ENCODE measurements around the gene FGD3. TPM values are rescaled to one million over a fixed set of nuclear protein-coding genes. Genes with fewer than 3 reads are reported as not detected.

FGD3 gene
- polyA plus RNA-seq, 2 donors, result 2.1 to 2.3 TPM

- Histone ChIP-seq H3K9me3 (ENCODE audit: control insufficient read depth in 2 of 2, insufficient read depth in 1 of 2, low read depth in 1 of 2, low read length in 1 of 2) (peaks cover 0 to 2% of the 10 kb centered on the region in 2 donors), H3K27ac (ENCODE audit: low read depth in 2 of 2, low read length in 1 of 2) (no peak overlapping the region), H3K36me3 (ENCODE audit: control insufficient read depth in 2 of 2, insufficient read depth in 2 of 2, low read length in 1 of 2) (peaks cover 0 to 4% of the 10 kb centered on the region in 2 donors), H3K4me3 (ENCODE audit: low read depth in 1 of 2, low read length in 2 of 2) (no peak overlapping the region), H3K4me1 (ENCODE audit: control insufficient read depth in 2 of 2, insufficient read depth in 2 of 2, low read length in 1 of 2) (peaks cover 0 to 2% of the 10 kb centered on the region in 2 donors), H3K27me3 (ENCODE audit: control insufficient read depth in 1 of 2, insufficient read depth in 2 of 2, low read length in 2 of 2) (no peaks in the 10 kb centered on the region)
- 90 to 94% methylated on average over 8 of the region's 8 CpGs for WGBS, 2 donors
These were observed 55.4 kb downstream of the FGD3 start for GRCh38 chr9:93002700-93003099.

- no peak overlapping the region for H3K27ac ChIP-seq (ENCODE audit: low read depth in 2 of 2, low read length in 1 of 2)
- 34 to 40% methylated on average over 28 of the region's 28 CpGs for WGBS, 2 donors
- no peak overlapping the region for H3K4me3 ChIP-seq (ENCODE audit: low read depth in 1 of 2, low read length in 2 of 2)
- H3K4me1 ChIP-seq (ENCODE audit: control insufficient read depth in 2 of 2, insufficient read depth in 2 of 2, low read length in 1 of 2), result peaks cover 0 to 2% of the 10 kb centered on the region in 2 donors
- H3K36me3 ChIP-seq (ENCODE audit: control insufficient read depth in 2 of 2, insufficient read depth in 2 of 2, low read length in 1 of 2), result peaks cover 0 to 5% of the 10 kb centered on the region in 2 donors
- peaks cover 0 to 2% of the 10 kb centered on the region in 2 donors for H3K9me3 ChIP-seq (ENCODE audit: control insufficient read depth in 2 of 2, insufficient read depth in 1 of 2, low read depth in 1 of 2, low read length in 1 of 2)
- H3K27me3 ChIP-seq (ENCODE audit: control insufficient read depth in 1 of 2, insufficient read depth in 2 of 2, low read length in 2 of 2), result no peaks in the 10 kb centered on the region
These were observed 56.5 kb downstream of the FGD3 start for GRCh38 chr9:93003552-93004407.

GRCh38 chr9:93004561-93004960 lies 57.2 kb downstream of the FGD3 start:
- H3K9me3 ChIP-seq (ENCODE audit: control insufficient read depth in 2 of 2, insufficient read depth in 1 of 2, low read depth in 1 of 2, low read length in 1 of 2), result no peaks in the 10 kb centered on the region
- no peak overlapping the region for H3K4me3 ChIP-seq (ENCODE audit: low read depth in 1 of 2, low read length in 2 of 2)
- peaks cover 0 to 2% of the 10 kb centered on the region in 2 donors for H3K4me1 ChIP-seq (ENCODE audit: control insufficient read depth in 2 of 2, insufficient read depth in 2 of 2, low read length in 1 of 2)
- no peaks in the 10 kb centered on the region for H3K27me3 ChIP-seq (ENCODE audit: control insufficient read depth in 1 of 2, insufficient read depth in 2 of 2, low read length in 2 of 2)
- H3K36me3 ChIP-seq (ENCODE audit: control insufficient read depth in 2 of 2, insufficient read depth in 2 of 2, low read length in 1 of 2), result peaks cover 0 to 5% of the 10 kb centered on the region in 2 donors
- no peak overlapping the region for H3K27ac ChIP-seq (ENCODE audit: low read depth in 2 of 2, low read length in 1 of 2)
- WGBS, 2 donors, result 81 to 87% methylated on average over 9 of the region's 9 CpGs

GRCh38 chr9:93005876-93006275 lies 58.6 kb downstream of the FGD3 start:
- Histone ChIP-seq H3K9me3 (ENCODE audit: control insufficient read depth in 2 of 2, insufficient read depth in 1 of 2, low read depth in 1 of 2, low read length in 1 of 2) (no peaks in the 10 kb centered on the region), H3K4me1 (ENCODE audit: control insufficient read depth in 2 of 2, insufficient read depth in 2 of 2, low read length in 1 of 2) (peaks cover 0 to 2% of the 10 kb centered on the region in 2 donors), H3K4me3 (ENCODE audit: low read depth in 1 of 2, low read length in 2 of 2) (no peak overlapping the region), H3K27ac (ENCODE audit: low read depth in 2 of 2, low read length in 1 of 2) (no peak overlapping the region), H3K27me3 (ENCODE audit: control insufficient read depth in 1 of 2, insufficient read depth in 2 of 2, low read length in 2 of 2) (no peaks in the 10 kb centered on the region), H3K36me3 (ENCODE audit: control insufficient read depth in 2 of 2, insufficient read depth in 2 of 2, low read length in 1 of 2) (peaks cover 0 to 5% of the 10 kb centered on the region in 2 donors)
- 88 to 91% methylated on average over 12 of the region's 12 CpGs for WGBS, 2 donors

- Histone ChIP-seq H3K27ac (ENCODE audit: low read depth in 2 of 2, low read length in 1 of 2) (no peak overlapping the region), H3K9me3 (ENCODE audit: control insufficient read depth in 2 of 2, insufficient read depth in 1 of 2, low read depth in 1 of 2, low read length in 1 of 2) (no peaks in the 10 kb centered on the region), H3K4me1 (ENCODE audit: control insufficient read depth in 2 of 2, insufficient read depth in 2 of 2, low read length in 1 of 2) (peaks cover 0 to 2% of the 10 kb centered on the region in 2 donors), H3K27me3 (ENCODE audit: control insufficient read depth in 1 of 2, insufficient read depth in 2 of 2, low read length in 2 of 2) (no peaks in the 10 kb centered on the region), H3K4me3 (ENCODE audit: low read depth in 1 of 2, low read length in 2 of 2) (no peak overlapping the region), H3K36me3 (ENCODE audit: control insufficient read depth in 2 of 2, insufficient read depth in 2 of 2, low read length in 1 of 2) (peaks cover 0 to 5% of the 10 kb centered on the region in 2 donors)
- WGBS, 2 donors, result 83 to 89% methylated on average over 12 of the region's 12 CpGs
These were observed 60.3 kb downstream of the FGD3 start for GRCh38 chr9:93007529-93008058.

- peaks cover 0 to 1% of the 10 kb centered on the region in 2 donors for H3K4me1 ChIP-seq (ENCODE audit: control insufficient read depth in 2 of 2, insufficient read depth in 2 of 2, low read length in 1 of 2)
- H3K27me3 ChIP-seq (ENCODE audit: control insufficient read depth in 1 of 2, insufficient read depth in 2 of 2, low read length in 2 of 2), result no peaks in the 10 kb centered on the region
- no peaks in the 10 kb centered on the region for H3K9me3 ChIP-seq (ENCODE audit: control insufficient read depth in 2 of 2, insufficient read depth in 1 of 2, low read depth in 1 of 2, low read length in 1 of 2)
- peaks cover 0 to 5% of the 10 kb centered on the region in 2 donors for H3K36me3 ChIP-seq (ENCODE audit: control insufficient read depth in 2 of 2, insufficient read depth in 2 of 2, low read length in 1 of 2)
- 74 to 82% methylated on average over 8 of the region's 8 CpGs for WGBS, 2 donors
- no peak overlapping the region for H3K27ac ChIP-seq (ENCODE audit: low read depth in 2 of 2, low read length in 1 of 2)
- no peak overlapping the region for H3K4me3 ChIP-seq (ENCODE audit: low read depth in 1 of 2, low read length in 2 of 2)
These were observed 61.1 kb downstream of the FGD3 start for GRCh38 chr9:93008457-93008856.

- WGBS, 2 donors, result 85 to 90% methylated on average over 21 of the region's 21 CpGs
- Histone ChIP-seq H3K27me3 (ENCODE audit: control insufficient read depth in 1 of 2, insufficient read depth in 2 of 2, low read length in 2 of 2) (no peaks in the 10 kb centered on the region), H3K36me3 (ENCODE audit: control insufficient read depth in 2 of 2, insufficient read depth in 2 of 2, low read length in 1 of 2) (peaks cover 0 to 5% of the 10 kb centered on the region in 2 donors), H3K27ac (ENCODE audit: low read depth in 2 of 2, low read length in 1 of 2) (no peak overlapping the region), H3K9me3 (ENCODE audit: control insufficient read depth in 2 of 2, insufficient read depth in 1 of 2, low read depth in 1 of 2, low read length in 1 of 2) (peaks cover 0 to 2% of the 10 kb centered on the region in 2 donors), H3K4me1 (ENCODE audit: control insufficient read depth in 2 of 2, insufficient read depth in 2 of 2, low read length in 1 of 2) (no peaks in the 10 kb centered on the region), H3K4me3 (ENCODE audit: low read depth in 1 of 2, low read length in 2 of 2) (no peak overlapping the region)
These were observed 62.2 kb downstream of the FGD3 start for GRCh38 chr9:93009337-93010015.

- Histone ChIP-seq H3K4me3 (ENCODE audit: low read depth in 1 of 2, low read length in 2 of 2) (no peak overlapping the region), H3K36me3 (ENCODE audit: control insufficient read depth in 2 of 2, insufficient read depth in 2 of 2, low read length in 1 of 2) (peaks cover 0 to 5% of the 10 kb centered on the region in 2 donors), H3K9me3 (ENCODE audit: control insufficient read depth in 2 of 2, insufficient read depth in 1 of 2, low read depth in 1 of 2, low read length in 1 of 2) (peaks cover 0 to 2% of the 10 kb centered on the region in 2 donors), H3K4me1 (ENCODE audit: control insufficient read depth in 2 of 2, insufficient read depth in 2 of 2, low read length in 1 of 2) (no peaks in the 10 kb centered on the region), H3K27me3 (ENCODE audit: control insufficient read depth in 1 of 2, insufficient read depth in 2 of 2, low read length in 2 of 2) (no peaks in the 10 kb centered on the region), H3K27ac (ENCODE audit: low read depth in 2 of 2, low read length in 1 of 2) (no peak overlapping the region)
- 74 to 87% methylated on average over 13 of the region's 13 CpGs for WGBS, 2 donors
These were observed 62.7 kb downstream of the FGD3 start for GRCh38 chr9:93010056-93010455.

GRCh38 chr9:93010704-93011103 lies 63.4 kb downstream of the FGD3 start:
- Histone ChIP-seq H3K27ac (ENCODE audit: low read depth in 2 of 2, low read length in 1 of 2) (no peak overlapping the region), H3K36me3 (ENCODE audit: control insufficient read depth in 2 of 2, insufficient read depth in 2 of 2, low read length in 1 of 2) (peaks cover 0 to 5% of the 10 kb centered on the region in 2 donors), H3K4me1 (ENCODE audit: control insufficient read depth in 2 of 2, insufficient read depth in 2 of 2, low read length in 1 of 2) (no peaks in the 10 kb centered on the region), H3K9me3 (ENCODE audit: control insufficient read depth in 2 of 2, insufficient read depth in 1 of 2, low read depth in 1 of 2, low read length in 1 of 2) (peaks cover 0 to 2% of the 10 kb centered on the region in 2 donors), H3K27me3 (ENCODE audit: control insufficient read depth in 1 of 2, insufficient read depth in 2 of 2, low read length in 2 of 2) (no peaks in the 10 kb centered on the region), H3K4me3 (ENCODE audit: low read depth in 1 of 2, low read length in 2 of 2) (no peak overlapping the region)
- WGBS, 2 donors, result 73 to 77% methylated on average over 4 of the region's 4 CpGs

Data from esophagus (tissue), 2 donors.